ENCODE data around the gene UCP2. TPM values are rescaled to one million over a fixed set of nuclear protein-coding genes. Genes with fewer than 3 reads are reported as not detected.

UCP2 gene, protein sequence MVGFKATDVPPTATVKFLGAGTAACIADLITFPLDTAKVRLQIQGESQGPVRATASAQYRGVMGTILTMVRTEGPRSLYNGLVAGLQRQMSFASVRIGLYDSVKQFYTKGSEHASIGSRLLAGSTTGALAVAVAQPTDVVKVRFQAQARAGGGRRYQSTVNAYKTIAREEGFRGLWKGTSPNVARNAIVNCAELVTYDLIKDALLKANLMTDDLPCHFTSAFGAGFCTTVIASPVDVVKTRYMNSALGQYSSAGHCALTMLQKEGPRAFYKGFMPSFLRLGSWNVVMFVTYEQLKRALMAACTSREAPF
- 5.1 and 8.6 TPM in 2 replicates for total RNA-seq

DNA sequence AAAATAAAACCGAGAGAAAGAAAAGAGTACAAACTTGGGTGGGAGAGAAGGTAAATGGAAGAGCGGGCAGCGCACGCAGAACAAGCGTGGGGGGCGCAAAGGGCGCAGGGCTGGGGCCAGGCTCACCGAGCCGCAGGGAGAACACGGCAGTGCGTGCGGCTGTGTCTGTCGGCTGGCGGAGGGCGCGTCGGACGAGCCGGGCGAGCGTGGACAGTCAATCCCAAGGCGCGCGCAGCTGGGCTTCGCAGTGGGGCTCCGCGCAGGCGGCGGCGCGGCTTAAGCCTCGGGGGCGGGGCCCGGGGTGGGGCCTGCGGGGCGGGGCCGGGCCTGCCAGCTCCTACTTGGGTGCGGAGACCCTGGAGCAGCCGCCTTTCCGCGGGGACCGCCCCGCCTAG lies at the start of gene UCP2:
UCP2 (minus strand) TSS at position 249 of the 395 bp plus-strand sequence. CDS start 4,465 bp downstream, outside the sequence.

DNA sequence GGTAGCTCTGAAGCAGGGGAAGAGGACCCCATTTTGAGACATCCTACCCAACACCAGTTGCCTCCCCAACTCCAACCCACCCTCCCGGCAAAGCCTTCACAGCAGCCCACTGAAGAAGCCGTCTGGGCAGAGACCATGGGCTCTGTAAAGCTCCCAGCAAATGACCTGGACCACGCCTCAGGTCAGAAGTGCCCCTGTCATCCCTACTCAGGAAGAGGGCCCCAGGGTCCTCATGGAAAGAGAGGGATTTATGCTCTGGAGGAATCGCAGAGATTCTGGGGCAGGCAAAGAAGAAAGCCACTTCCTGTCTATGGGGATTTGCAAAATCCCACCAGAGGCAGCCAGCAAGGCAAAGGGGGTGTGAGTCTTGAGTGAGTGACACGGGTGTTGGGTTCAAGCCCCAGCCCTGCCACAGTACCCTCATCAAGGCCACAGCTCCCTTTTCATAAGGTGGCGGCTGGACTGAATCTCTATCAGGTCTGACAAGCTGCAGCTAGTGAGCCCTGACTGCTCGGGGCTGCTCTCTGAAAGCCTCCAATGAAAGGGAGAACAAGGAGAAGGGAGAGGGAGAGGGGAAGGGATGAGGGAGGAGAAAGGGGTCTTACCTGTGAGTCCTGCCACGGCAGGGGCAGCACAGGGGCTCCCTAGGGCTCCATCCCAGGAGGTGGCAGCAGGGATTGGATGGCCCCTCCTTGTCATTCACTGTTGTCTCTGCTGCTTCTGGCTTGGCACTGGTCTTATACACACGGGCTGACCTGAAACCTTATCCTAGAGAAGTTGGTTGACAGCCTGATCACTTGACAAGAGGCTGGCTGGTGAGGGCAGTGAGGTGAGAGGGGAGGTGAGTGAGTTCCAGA lies 26.0 kb upstream of the UCP2 start, which contains the start of gene UCP3:
UCP3 (minus strand) TSS at position 713 of the 857 bp plus-strand sequence. CDS start 2,043 bp downstream, outside the sequence.

DNA sequence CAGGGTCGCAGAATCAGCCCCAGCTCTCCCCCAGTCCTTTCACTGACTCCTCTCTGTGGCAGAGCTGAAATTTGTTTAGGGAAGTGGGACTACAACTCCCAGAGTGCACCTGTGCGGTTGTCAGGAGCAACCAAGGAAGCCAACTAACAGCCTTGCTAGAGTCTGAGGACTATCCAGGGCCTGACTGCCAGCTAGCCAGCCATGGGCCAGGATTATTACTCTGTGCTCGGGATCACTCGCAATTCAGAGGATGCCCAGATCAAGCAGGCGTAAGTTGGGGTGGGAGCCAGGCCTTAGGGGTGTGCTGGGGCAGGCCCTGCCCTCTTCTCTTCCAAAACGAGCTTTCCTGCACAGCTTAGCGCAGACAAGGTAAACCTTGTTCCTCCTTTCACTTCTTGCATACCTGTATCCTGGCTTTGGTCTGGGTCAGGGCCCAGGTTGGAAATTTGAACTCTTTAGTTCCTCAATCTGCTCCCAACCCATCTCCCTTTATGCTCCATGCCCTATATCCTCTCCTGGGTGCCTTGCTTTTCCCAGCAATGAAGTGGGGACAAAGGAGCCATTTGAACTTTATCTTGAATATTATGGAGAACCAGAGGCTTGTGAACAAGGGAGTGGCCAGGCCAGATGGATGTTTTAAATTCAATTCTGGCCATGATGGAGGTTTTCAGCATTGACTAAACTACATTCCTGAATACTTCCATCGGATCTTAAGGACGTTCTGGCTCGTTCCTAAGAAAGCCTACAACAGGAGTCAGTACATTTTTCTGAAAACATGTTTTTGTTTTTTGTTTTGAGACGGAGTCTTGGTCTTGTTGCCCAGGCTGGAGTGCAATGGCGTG lies 31.6 kb downstream of the UCP2 start, which contains the start of gene DNAJB13:
DNAJB13 (plus strand) TSS at position 158 of the 842 bp plus-strand sequence; CDS start at position 202, 44 bp downstream.

Other genes starting within 250 kb of the UCP2 start
- 129 and 130 TPM in 2 replicates for gene RAB6A, start 221.8 kb downstream of the UCP2 start, total RNA-seq
- 20.8 and 22.1 TPM in 2 replicates for gene MRPL48, start 195.0 kb downstream of the UCP2 start, total RNA-seq
- gene COA4, start 106.0 kb downstream of the UCP2 start, total RNA-seq = 47.4 and 56.4 TPM in 2 replicates
- gene PAAF1, start 105.8 kb downstream of the UCP2 start, total RNA-seq = 10.7 and 12.9 TPM in 2 replicates
- not detected in 2 replicates for gene DNAJB13, start 31.8 kb downstream of the UCP2 start, total RNA-seq
- 0.65 and 1.1 TPM in 2 replicates for gene UCP3, start 26.2 kb upstream of the UCP2 start, total RNA-seq
- 12.3 and 14.8 TPM in 2 replicates for gene C2CD3, start 188.2 kb upstream of the UCP2 start, total RNA-seq
- 20.5 and 27.1 TPM in 2 replicates for gene PPME1, start 188.4 kb upstream of the UCP2 start, total RNA-seq

Data from articular chondrocyte of knee joint (primary cell).